Adrenal gland (tissue), 5 donors: ENCODE measurements around the gene DIP2C.

Experiments used
- POLR2A ChIP-seq, 2 donors: fragments of 450-650 bp; IDR thresholded peaks; one replicate each; pipeline ENCODE4 v1.6.1; 2017; ENCODE audit warnings: antibody characterized with exemption in 2 of 2, mild to moderate bottlenecking in 2 of 2, moderate library complexity in 1 of 2
- TF ChIP-seq, protein P1 (sequence below), 6 experiments: fragments of 450-650 bp in 4 of 6; fragments of 200-600 bp in 2 of 6; sonication (generic) in 1 of 6; IDR thresholded peaks; 1 replicate in 5 of 6; 2 replicates in 1 of 6; pipeline versions ENCODE4 v1.5.1 to v1.8.0; 2016 to 2021; ENCODE audit warnings: antibody characterized with exemption in 6 of 6, mild to moderate bottlenecking in 2 of 6, moderate library complexity in 1 of 6
- donor health status: DM: no; HTN: no; CAD: no.

GRCh38 chr10:528173-529165 lies 161.0 kb downstream of the DIP2C start:
- TF ChIP-seq, protein P1, sequence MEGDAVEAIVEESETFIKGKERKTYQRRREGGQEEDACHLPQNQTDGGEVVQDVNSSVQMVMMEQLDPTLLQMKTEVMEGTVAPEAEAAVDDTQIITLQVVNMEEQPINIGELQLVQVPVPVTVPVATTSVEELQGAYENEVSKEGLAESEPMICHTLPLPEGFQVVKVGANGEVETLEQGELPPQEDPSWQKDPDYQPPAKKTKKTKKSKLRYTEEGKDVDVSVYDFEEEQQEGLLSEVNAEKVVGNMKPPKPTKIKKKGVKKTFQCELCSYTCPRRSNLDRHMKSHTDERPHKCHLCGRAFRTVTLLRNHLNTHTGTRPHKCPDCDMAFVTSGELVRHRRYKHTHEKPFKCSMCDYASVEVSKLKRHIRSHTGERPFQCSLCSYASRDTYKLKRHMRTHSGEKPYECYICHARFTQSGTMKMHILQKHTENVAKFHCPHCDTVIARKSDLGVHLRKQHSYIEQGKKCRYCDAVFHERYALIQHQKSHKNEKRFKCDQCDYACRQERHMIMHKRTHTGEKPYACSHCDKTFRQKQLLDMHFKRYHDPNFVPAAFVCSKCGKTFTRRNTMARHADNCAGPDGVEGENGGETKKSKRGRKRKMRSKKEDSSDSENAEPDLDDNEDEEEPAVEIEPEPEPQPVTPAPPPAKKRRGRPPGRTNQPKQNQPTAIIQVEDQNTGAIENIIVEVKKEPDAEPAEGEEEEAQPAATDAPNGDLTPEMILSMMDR (IDR thresholded peaks at IDR 0.05): no peak
- no peak for TF ChIP-seq POLR2A (IDR thresholded peaks at IDR 0.05)
